Testis (tissue), 2 donors: ENCODE results near the gene SPDYE4.

Experiments
- CTCF ChIP-seq, 3 experiments: fragments of 450-650 bp in 2 of 3; fragments of 200-600 bp in 1 of 3; sonication (generic) in 1 of 3; IDR thresholded peaks; one replicate each; pipeline ENCODE4 v1.5.1; 2016 to 2019; ENCODE audit warnings: antibody characterized with exemption in 3 of 3, mild to moderate bottlenecking in 2 of 3, moderate library complexity in 1 of 3
- POLR2A ChIP-seq: fragments of 450-650 bp; IDR thresholded peaks from one replicate; pipeline ENCODE4 v1.6.1; 2017; ENCODE audit warnings: antibody characterized with exemption, mild to moderate bottlenecking, moderate library complexity

DNA sequence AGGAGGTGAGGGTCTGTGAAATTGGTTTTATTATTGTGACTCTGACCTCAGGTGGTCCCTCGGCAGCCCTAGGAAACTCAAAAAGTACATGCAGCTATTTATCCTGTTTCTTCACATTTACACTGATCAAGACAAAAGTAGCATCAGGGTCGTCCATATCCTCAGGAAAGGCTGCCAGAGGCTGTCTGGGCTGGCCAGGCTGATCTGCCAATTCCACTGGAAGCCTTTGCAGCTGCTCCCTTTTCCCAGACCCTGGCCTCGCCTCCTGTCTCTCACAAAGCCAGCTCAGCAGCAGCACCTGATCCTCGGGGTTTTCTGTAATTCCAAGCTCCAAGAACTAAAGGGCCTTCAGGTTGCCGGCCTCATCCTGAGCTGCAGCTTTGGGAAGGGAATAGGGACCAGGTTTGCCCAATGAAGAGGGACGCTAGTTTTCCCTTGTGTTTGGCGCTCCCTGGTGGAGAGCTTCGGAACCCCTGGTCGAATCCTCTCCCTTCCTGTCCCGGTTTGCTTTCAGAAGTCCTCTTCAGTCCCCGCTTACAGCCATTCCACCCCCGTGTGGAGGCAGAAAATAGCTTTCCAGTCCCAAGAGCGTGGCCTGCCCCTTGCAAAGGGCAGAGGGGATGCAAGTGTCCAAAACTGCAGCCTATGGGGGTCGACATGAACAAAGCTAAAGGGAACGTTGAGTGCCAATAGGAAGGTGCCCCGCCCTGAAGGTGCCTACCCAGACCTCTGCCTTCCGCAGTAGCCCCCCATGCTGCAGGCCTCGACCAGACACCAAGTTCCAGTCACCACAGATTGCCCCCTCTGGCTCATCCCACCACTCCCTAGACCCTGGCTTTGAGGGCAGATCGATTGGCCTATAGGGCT, 27.4 kb upstream of the SPDYE4 start:
- peak; percentile 64 to 80 (median 72) for TF ChIP-seq CTCF (IDR thresholded peaks at IDR 0.05)
- no peak for TF ChIP-seq POLR2A
